KOPT-K1 (cell line): ENCODE results near the gene MYL12B.
"Not testable (repeated sequence)": the region's sequence is repeated elsewhere in the genome, so short reads cannot be mapped to it uniquely, and the experiment has no call there.

ENCODE experiments used
- H3K27ac ChIP-seq: fragments of 200-600 bp; sonication (generic); 2 replicates; pipeline ENCODE4 v1.5.1; 2016; ENCODE audit warnings: antibody characterized with exemption, mild to moderate bottlenecking, low read depth, low read length; ENCODE audit not compliant: poor library complexity, severe bottlenecking
- H3K36me3 ChIP-seq: fragments of 200-600 bp; sonication (generic); 2 replicates; pipeline ENCODE4 v1.5.1; 2017; ENCODE audit warnings: antibody characterized with exemption, mild to moderate bottlenecking, low read length, moderate library complexity; ENCODE audit not compliant: insufficient read depth
- H3K9me3 ChIP-seq: fragments of 200-600 bp; sonication (generic); 2 replicates; pipeline ENCODE4 v1.5.1; 2017; ENCODE audit warnings: antibody characterized with exemption, low read length, mild to moderate bottlenecking; ENCODE audit not compliant: insufficient read depth, poor library complexity, severe bottlenecking

Gene MYL12B

GRCh38 chr18:3265564-3266033 lies 3.7 kb downstream of the MYL12B start:
- Histone ChIP-seq H3K9me3 (no peaks in the 10 kb centered on the region), H3K36me3 (no peaks in the 10 kb centered on the region), H3K27ac (no peak overlapping the region)

GRCh38 chr18:3266062-3266608 lies 4.2 kb downstream of the MYL12B start:
- Histone ChIP-seq H3K27ac (no peak overlapping the region), H3K36me3 (no peaks in the 10 kb centered on the region; the same call in 1 of the 2 replicates), H3K9me3 (no peaks in the 10 kb centered on the region)

GRCh38 chr18:3268306-3268705 lies 6.4 kb downstream of the MYL12B start:
- H3K36me3 ChIP-seq, result peaks cover 17% of the 10 kb centered on the region
- H3K27ac ChIP-seq, result no peak overlapping the region
- no peaks in the 10 kb centered on the region for H3K9me3 ChIP-seq

GRCh38 chr18:3269241-3269913 lies 7.4 kb downstream of the MYL12B start:
- Histone ChIP-seq H3K36me3 (peaks cover 27% of the 10 kb centered on the region), H3K27ac (no peak overlapping the region), H3K9me3 (no peaks in the 10 kb centered on the region)

- Histone ChIP-seq H3K36me3 (peaks cover 33% of the 10 kb centered on the region), H3K9me3 (no peaks in the 10 kb centered on the region), H3K27ac (no peak overlapping the region)
Observed at GRCh38 chr18:3269914-3270299, 8.0 kb downstream of the MYL12B start.

- Histone ChIP-seq H3K9me3 (no peaks in the 10 kb centered on the region), H3K36me3 (peaks cover 64% of the 10 kb centered on the region), H3K27ac (no peak overlapping the region)
Observed at GRCh38 chr18:3273042-3273441, 11.1 kb downstream of the MYL12B start.

- H3K36me3 ChIP-seq, result peaks cover 68% of the 10 kb centered on the region
- H3K9me3 ChIP-seq, H3K27ac ChIP-seq: not testable (repeated sequence)
Observed at GRCh38 chr18:3277643-3278213, 15.8 kb downstream of the MYL12B start.

- no peaks in the 10 kb centered on the region for H3K9me3 ChIP-seq
- H3K27ac ChIP-seq, result no peak overlapping the region
- H3K36me3 ChIP-seq, result peaks cover 50% of the 10 kb centered on the region
Observed at GRCh38 chr18:3279201-3280185, 17.6 kb downstream of the MYL12B start.

GRCh38 chr18:3281456-3282400 lies 19.8 kb downstream of the MYL12B start:
- peaks cover 28% of the 10 kb centered on the region for H3K36me3 ChIP-seq
- no peak overlapping the region for H3K27ac ChIP-seq

GRCh38 chr18:3283253-3283863 lies 21.4 kb downstream of the MYL12B start:
- Histone ChIP-seq H3K36me3 (peaks cover 12% of the 10 kb centered on the region), H3K27ac (no peak overlapping the region)

More at GRCh38 chr18:3281456-3282400, 19.8 kb downstream of the MYL12B start:
- H3K9me3 ChIP-seq, result no peaks in the 10 kb centered on the region

GRCh38 chr18:3283908-3284307 lies 22.0 kb downstream of the MYL12B start:
- no peaks in the 10 kb centered on the region for H3K9me3 ChIP-seq
- H3K27ac ChIP-seq, result no peak overlapping the region
- H3K36me3 ChIP-seq, result peaks cover 6% of the 10 kb centered on the region

More at GRCh38 chr18:3283253-3283863, 21.4 kb downstream of the MYL12B start:
- no peaks in the 10 kb centered on the region for H3K9me3 ChIP-seq

- Histone ChIP-seq H3K27ac (no peak overlapping the region), H3K9me3 (no peaks in the 10 kb centered on the region), H3K36me3 (peaks cover under 1% of the 10 kb centered on the region; the same call in 1 of the 2 replicates)
Observed at GRCh38 chr18:3284501-3284900, 22.6 kb downstream of the MYL12B start.

GRCh38 chr18:3286159-3286558 lies 24.2 kb downstream of the MYL12B start:
- H3K9me3 ChIP-seq, result peaks cover 9% of the 10 kb centered on the region
- H3K27ac ChIP-seq, result no peak overlapping the region
- no peaks in the 10 kb centered on the region for H3K36me3 ChIP-seq
